Inflammatory macrophage treated with lipopolysaccharide for 1 hour (primary cell): ENCODE data around the gene LANCL2.
"Not testable (repeated sequence)": the region's sequence is repeated elsewhere in the genome, so short reads cannot be mapped to it uniquely, and the experiment has no call there.

Experiments
- DNase-seq, 2 donors: peaks; one replicate each; pipeline ENCODE4 v3.0.0-alpha.2; 2020 to 2022

LANCL2 gene

DNA sequence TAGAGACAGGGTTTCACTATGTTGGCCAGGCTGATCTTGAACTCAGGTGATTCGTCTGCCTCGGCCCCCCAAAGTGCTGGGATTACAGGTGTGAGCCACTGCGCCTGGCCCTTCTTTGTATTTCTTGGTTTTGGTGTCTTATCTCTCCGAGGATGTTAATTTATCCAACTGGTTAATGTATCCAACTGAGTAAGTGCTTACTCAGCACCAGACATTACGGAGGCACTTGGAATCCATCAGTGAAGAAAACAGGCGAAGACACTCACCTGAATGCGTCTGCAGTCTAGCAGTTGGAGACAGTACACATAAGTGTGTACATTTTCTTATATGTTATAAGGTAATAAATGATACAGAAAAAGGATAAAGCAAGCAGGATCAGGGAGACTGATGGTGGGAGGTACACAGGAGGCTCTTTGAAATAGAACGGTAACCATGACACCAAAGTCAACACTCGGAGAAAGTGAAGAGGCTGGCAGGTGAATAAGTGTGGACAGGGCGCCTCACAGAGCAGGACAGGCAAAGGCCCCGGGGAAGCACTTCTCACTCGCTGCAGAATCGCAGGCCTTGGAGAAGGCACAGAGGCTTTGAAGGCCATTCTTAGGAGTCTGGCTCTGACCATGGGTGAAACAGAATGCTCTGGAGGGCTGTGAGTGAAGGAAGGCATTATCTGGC is 73.1 kb downstream of the LANCL2 start:
- DNase-seq: no peak

DNA sequence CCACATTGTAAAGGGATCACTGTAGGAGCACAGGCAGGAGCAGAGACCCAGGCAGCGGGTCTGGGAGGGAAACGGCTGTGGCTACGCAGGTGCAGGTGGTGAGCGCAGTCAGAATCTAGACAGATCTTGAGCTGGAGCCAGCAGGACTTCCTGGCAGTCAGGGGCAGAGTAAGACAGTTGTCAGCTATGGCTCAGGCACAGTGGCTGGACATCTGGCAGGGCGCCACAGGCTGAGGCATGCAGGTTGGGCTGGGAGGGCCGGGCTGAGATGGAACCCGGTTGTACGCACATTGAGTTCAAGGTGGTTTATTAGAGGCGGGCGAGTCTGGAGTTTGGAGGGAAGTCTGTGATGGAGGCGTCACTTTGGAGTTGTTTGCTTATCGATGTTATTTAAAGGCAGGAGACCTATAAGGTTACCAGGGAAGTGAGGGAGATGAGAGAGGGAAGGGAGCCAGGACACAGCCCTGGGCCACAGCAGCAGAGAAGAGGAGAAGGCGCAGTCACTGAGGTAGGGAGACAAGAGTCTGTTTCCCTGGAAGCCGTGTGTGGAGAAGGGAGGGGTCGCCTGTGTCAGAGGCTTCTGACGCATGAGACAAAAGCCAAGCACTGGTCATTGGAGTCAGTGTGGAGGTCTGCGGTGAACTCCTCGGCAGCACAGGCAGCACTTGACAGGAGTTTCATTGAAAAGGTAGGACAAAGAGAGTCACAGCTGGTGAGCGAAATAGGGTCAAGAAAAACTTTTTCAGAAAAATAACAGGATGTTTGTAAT is 73.8 kb downstream of the LANCL2 start:
- no peak for DNase-seq

DNA sequence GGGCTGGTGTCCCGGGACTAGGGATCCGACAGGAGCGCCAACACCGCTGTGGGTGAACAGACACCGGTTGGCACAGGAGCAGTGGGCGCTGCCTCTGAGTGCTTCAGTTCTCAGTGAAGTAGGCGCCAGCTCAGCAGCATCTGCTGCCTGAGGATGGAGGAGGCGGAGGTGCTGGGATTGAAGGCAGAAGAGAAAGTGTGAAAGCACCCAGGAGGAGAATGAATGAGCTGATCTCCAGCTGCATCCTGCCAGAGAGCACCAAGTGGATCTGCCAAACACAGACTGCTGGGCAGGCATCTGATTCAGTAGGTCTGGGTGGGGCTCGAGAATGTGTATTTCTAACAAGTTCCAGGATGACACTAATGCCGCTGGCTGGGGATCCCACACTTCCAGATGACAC is 74.5 kb downstream of the LANCL2 start:
- no peak for DNase-seq

- peak in 1 of 2 donors; percentile 12 for DNase-seq
These were observed 75.0 kb downstream of the LANCL2 start for GRCh38 chr7:55440040-55440690.

GRCh38 chr7:55441002-55441401 is 75.9 kb downstream of the LANCL2 start:
- DNase-seq: no peak

DNA sequence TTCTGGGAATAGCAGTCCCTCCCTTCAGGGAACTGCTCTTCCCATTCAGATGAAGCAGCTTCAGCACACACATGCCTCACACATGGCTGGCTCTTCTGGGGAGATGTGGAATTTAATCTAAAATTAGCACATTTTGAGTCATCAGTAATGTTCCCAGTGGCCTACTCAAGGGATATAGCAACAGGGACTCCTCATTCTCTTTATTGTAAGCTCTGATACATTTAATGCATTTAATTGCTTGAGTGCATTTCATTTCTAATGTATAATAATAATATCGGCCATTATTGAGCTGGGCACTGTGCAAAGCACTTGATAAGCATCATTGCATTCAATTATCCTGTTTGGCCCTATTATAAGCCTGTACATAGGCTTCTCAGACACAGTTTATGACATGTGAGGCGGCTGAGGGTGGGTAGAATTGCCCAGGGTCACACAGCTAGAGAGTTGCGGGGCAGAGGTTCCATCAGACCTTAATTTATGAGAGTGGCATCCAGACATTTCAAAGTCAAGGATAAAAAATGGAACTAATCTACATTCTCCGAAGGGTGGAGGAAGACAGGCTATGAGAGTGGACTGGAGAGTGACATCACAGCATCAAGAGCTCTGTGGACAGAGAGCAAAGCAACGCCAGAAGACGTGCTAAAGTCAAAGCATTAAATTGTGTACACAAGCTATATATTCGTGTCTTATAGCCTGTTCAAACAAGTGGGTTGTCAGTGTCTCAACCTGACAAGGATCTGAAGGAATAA is 76.8 kb downstream of the LANCL2 start:
- no peak for DNase-seq

- no peak for DNase-seq
These were observed 79.6 kb downstream of the LANCL2 start for GRCh38 chr7:55444786-55445185.

GRCh38 chr7:55448526-55448925 is 83.4 kb downstream of the LANCL2 start:
- no peak for DNase-seq

- DNase-seq: no peak
These were observed 84.3 kb downstream of the LANCL2 start for GRCh38 chr7:55449205-55449991.

GRCh38 chr7:55449992-55450535 is 84.9 kb downstream of the LANCL2 start:
- DNase-seq: no peak

DNA sequence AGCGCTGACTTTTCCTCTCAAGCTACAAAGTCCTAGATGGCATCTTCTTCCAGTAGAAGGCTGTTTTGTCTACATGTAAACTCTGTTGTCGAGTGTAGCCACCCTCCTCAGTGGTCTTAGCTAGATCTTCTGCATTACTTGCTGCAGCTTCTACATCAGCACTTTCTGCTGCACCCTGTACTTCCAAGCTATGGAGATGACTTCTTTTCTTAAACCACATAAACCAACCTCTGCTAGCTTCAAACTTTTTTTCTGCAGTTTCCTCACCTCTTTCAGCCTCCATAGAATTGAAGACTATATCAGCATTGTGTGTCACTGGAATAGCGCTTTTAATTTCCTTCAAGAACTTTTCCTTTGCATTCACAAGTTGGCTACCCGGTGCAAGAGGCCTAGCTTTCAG is 87.8 kb downstream of the LANCL2 start:
- no peak for DNase-seq

GRCh38 chr7:55457801-55458200 is 92.7 kb downstream of the LANCL2 start:
- DNase-seq: no peak

DNA sequence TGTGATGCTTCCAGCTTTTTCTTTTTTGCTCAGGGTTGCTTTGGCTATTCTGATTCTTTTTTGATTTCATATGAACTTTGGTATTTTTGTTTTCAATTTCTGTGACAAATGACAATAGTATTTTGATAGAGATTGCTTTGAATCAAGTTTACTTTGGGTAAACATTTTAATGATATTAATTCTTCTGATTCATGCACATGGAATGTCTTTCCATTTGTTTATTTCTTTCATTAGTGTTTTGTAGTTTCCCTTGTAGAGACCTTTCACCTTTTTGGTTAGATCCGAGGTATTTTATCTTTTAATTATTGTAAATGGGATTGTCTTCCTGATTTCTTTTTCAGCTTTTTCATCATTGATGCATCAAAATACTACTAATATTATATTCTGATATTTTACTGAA is 93.2 kb downstream of the LANCL2 start:
- no peak for DNase-seq

DNA sequence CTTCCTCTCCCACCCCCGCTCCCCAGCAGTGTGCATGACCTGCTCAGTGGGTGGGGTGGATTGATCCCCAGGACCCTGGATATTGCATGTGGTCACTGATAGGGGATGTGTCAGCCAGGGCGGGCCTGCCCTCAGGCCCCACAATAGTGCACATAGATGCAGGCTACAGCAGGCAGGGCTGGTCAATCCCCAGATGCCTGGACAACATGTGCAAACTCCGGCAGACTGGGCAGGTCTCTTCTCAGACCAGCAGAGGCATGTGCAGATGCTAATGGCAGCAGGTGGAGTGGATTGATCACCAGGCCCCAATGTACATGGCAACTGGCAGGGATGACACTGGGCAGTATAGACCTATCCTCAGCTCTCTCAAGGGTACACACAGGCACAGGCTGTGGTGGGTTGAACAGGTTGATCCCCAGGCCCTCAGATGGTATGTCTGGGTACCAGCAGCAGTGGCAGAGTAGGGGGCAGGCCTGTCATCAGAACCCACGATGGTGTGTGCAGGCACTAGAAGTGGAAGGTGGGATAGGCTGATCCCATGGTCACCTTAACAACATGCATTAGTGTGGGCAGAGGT is 98.6 kb downstream of the LANCL2 start:
- DNase-seq: no peak

GRCh38 chr7:55464422-55464821 is 99.3 kb downstream of the LANCL2 start:
- no peak for DNase-seq

DNA sequence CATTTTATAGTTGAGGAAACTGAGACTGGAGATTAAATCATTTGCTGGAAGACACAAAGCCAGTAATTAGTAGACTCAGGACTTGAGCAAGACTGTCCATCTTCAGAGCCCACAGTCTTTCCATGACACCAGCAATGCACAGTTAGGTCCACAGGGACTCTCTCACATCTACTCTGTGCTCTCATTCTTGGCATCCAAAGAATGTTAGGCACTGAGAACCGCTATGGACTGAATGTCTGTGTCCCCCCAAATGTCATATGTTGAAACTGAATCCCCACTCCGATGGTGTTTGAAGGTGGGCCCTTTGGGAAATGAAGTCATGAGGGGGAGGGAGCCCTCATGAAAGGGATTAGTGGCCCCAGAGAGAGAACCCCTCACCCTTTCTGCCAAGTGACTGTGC is 100.6 kb downstream of the LANCL2 start:
- no peak for DNase-seq

DNA sequence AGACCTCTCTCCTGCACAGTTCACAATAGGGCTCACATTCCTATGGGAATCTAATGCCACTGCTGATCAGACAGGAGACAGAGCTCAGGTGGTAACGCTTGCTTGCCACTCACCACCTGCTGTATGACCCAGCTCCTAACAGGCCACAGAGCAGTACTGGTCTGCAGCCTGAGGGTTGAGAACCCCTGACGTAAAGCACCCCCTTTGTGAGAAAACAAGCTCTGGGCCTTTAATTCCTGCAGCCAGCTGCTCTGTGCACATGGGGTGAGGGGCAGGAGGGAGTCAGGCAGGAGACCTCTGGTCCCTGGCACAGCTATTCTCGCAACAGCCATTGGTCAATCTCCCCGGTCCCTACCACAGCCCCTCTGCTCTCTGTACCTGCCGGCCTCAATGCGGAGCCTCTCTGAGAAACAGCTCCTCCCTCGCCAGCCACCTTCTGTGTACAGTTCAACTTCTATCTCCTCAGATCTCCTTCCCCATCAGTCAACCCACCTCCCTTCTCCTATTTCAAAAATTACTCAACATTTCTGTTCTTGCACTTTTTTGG is 102.0 kb downstream of the LANCL2 start:
- DNase-seq: no peak

- DNase-seq: no peak
These were observed 103.4 kb downstream of the LANCL2 start for GRCh38 chr7:55468495-55468894.

DNA sequence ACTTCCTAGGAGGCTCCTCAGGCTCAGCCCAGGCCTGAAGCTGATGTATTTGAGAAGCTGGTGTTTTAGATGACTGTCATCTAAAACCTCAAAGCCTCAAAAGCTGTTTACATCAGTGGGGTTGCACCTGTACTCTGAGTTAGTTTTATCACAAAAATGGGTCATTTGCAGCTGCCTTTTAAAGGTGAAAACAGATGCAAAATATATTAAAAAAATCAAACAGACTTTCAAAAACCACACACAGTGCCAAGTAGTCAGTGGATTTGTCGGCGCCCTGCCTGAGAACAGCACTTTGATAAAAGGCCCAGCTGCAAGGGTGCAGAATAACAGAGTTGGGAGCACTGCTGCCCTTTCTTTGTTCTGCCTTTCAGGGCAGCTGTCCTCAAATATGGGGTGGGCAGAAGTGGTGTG is 104.1 kb downstream of the LANCL2 start:
- no peak for DNase-seq

- no peak for DNase-seq
These were observed 104.6 kb downstream of the LANCL2 start for GRCh38 chr7:55469721-55470120.

DNA sequence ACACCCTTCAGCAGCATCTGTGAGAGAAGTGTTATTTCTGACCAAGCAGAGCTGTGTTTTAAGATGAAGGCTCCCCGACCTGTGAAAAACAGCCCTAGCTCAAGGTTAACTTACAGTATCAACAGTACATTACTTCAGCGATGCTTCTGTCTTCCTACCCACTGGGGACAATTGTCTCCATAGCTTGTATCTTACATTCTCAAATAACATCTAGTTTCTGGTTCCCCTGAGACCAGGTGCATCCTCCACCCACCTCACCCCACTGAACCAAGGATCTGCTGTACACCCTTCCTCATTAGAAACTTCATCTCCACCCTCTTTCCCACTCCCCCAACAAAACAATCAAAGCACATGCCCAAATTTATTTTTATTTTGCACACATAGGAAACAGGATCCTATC is 105.1 kb downstream of the LANCL2 start:
- DNase-seq: no peak

DNA sequence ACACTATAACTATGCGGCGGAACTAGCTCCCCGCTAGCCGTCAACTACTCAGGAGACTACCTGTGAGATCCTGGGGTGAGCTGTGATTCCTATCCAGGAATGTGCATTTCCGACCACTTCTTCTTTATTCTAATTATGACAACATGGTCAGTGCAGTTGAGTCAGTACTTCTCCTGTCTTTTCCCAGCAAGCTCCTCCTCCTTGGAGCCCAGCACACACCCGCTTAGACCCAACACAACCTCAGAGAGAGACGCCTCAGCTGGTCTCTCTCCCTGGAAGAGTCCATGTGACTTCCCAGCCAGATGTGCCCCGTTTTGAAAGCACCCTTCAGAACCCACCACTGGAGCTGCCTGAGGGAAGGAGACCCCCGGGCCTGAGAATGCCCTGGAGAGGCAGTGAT is 106.5 kb downstream of the LANCL2 start:
- DNase-seq: not testable (repeated sequence)
